NCI-H82 treated with DMSO at 0.1 percent for 48 hours (cell line): Measurements from ENCODE around the gene NMNAT1.
A peak's percentile ranks its signal among the peaks of the same experiment; 100 is the strongest.
"Not testable (repeated sequence)": the region's sequence is repeated elsewhere in the genome, so short reads cannot be mapped to it uniquely, and the experiment has no call there.

ENCODE experiments used
- DNase-seq: peaks from one replicate; lab custom pipeline; 2025; ENCODE audit not compliant: unreplicated experiment; lab: John Stamatoyannopoulos, UW

NMNAT1 gene

DNA sequence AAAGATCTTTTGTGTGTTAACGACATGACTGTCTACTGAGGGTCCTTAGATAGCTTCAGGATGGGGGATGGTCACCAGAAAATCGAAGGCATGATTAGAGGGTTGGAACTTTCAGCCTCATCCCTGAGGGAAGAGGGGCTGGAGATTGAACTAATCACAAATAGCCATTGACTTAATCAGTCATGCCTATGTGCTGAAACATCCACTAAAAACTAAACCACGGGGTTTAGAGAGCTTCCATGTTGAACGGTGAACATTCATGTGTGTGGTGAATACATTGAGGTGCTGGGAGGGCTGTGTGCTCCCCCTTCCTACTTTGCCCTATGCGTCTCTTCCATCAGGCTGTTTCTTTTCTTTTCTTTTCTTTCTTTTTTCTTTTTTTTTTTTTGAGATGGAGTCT lies 70.7 kb downstream of the NMNAT1 start:
- no peak for DNase-seq

DNA sequence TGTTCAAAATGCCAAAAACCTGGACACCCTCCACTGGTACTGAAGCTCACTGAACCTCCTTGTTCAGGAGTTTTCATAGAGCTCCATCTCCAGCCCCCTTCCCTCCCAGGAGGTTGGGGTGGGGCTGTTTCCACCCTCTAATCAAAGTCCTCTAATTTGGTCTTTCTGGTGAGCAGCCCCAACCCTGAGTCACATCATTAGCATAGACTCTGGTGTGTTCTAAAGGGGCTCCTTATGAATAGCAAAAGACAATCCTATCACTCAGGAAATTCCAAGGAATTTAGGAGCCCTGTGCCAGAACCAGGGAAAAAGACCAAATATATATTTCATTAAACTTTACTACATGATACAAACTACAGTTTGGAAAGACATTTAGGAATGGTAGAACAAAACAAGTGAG lies 76.3 kb downstream of the NMNAT1 start:
- DNase-seq = no peak

DNA sequence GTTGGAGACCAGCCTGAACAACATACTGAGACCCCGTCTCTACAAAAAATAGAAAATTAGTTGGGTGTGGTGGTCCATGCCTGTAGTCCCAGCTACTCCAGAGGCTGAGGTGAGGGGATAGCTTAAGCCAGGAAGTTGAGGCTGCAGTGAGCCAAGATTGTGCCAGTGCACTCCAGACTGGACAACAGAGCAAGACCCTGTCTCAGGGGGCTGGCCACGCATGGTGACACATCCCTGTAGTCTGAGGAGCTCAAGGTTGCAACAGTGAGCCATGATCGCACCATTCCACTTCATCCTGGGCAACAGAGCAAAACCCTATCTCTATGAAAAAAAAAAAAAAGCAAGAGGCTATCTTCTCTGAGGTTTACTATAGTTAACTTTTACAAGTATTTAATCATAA lies 76.8 kb downstream of the NMNAT1 start:
- no peak for DNase-seq

DNA sequence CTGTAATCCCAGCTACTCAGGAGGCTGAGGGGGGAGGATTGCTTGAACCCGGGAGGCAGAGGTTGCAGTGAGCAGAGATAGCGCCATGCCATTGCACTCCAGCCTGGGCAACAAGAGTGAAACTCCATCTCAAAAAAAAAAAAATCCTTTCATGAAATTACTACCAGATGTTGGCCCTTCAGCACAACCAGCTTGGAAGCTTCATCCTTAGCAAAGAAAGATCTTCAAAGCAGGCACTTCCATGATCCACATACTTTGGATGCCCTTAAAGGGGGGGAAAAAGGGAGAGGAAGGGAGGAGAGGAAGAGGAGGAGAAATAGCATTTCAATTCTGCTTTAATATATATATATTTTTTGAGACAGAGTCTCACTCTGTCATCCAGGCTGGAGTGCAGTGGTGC lies 77.4 kb downstream of the NMNAT1 start:
- not testable (repeated sequence) for DNase-seq

DNA sequence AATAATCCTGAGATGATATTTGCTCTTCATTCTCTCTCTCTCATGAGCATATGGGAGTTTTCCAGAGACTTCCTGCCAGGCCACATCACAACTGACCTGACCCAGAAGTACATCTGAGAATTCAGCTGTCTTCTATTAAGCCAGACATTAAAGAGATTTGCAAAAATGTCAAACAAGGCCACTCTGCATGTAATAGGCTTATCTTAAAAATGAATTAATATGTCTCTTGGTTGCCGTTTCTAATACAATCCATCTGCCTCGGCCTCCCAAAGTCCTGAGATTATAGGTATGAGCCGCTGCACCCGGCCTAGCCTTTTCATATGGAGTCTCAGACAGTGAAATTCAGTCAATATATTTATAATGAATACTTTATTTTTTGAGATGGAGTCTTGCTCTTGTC lies 78.7 kb downstream of the NMNAT1 start:
- DNase-seq = peak; percentile 42

DNA sequence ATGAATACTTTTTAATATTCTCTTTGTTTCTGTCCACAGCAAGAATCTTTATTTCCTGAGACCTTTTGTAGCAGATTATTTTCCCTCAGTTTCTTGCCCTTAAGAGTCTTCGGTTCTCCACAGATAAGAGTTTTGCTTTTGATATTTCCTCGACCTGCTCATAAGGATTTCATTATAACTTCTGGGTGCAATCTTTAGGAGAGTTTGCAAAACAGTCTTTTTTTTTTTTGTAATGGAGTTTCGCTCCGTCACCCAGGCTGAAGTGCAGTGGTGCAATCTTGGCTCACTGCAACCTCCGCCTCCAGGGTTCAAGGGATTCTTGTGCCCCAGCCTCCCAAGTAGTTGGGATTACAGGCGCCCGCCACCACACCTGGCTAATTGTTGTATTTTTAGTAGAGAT lies 79.4 kb downstream of the NMNAT1 start:
- DNase-seq = no peak

DNA sequence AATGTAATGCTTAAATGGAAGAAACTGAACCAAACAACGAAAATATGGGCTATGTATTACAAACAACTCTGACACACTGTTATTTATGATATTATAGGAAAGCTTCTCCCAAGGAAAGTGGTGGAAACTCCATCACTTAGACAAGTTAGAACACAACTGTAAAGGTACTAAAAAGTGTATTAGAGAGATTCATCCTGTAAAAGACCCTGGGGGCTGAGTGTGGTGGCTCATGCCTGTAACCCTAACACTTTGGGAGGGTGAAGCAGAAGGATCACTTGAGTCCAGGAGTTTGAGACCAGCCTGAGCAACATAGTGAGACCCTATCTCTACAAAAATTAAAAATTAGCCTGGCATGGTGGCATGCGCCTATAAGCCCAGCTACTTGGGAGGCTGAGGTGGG lies 82.1 kb downstream of the NMNAT1 start:
- DNase-seq = no peak

DNA sequence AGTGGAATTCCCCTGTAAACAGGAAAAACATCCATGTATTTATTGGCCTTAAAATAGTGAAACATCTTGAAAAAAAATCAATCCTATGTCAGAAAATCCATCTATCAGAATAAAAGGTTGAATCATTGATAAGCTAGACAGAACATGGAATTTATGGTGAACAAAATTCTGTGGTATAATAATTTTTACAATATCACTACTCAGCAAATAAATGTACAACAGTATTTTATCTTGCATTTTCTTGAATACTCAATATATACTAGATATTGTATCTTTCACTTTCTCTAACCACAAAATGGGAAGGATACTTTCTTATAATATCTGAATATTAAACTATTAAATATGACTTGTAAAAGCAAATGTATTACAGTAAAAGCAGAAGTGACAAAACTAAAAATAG lies 83.8 kb downstream of the NMNAT1 start:
- DNase-seq = no peak

DNA sequence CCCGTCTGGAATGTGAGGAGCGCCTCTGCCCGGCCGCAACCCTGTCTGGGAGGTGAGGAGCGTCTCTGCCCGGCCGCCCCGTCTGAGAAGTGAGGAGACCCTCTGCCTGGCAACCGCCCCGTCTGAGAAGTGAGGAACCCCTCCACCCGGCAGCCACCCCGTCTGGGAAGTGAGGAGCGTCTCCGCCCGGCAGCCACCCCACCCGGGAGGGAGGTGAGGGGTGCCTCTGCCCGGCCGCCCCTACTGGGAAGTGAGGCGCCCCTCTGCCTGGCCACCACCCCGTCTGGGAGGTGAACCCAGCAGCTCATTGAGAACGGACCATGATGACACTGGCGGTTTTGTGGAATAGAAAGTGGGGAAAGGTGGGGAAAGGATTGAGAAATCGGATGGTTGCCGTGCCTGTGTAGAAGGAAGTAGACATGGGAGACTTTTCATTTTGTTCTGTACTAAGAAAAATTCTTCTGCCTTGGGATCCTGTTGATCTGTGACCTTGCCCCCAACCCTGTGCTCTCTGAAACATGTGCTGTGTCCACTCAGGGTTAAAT lies 85.8 kb downstream of the NMNAT1 start:
- DNase-seq = not testable (repeated sequence)

DNA sequence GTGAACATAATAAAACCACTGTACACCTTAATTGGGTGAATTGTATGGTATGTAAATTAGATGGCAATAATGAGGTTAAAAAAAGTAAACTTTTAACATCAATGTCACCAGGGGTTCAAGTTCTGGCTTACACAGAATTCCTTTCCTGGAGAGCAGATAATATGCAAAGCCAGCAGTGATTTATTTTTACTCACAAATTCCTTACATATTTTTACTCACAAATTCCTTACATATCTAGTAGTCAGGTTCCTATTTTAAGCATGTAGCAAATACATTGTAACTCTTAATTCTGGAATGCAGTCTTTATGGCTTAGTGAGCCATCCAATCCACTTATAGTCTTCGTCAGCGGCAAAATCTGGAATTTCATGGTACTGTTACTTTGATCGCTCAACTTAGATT lies 88.2 kb downstream of the NMNAT1 start:
- DNase-seq = no peak

DNA sequence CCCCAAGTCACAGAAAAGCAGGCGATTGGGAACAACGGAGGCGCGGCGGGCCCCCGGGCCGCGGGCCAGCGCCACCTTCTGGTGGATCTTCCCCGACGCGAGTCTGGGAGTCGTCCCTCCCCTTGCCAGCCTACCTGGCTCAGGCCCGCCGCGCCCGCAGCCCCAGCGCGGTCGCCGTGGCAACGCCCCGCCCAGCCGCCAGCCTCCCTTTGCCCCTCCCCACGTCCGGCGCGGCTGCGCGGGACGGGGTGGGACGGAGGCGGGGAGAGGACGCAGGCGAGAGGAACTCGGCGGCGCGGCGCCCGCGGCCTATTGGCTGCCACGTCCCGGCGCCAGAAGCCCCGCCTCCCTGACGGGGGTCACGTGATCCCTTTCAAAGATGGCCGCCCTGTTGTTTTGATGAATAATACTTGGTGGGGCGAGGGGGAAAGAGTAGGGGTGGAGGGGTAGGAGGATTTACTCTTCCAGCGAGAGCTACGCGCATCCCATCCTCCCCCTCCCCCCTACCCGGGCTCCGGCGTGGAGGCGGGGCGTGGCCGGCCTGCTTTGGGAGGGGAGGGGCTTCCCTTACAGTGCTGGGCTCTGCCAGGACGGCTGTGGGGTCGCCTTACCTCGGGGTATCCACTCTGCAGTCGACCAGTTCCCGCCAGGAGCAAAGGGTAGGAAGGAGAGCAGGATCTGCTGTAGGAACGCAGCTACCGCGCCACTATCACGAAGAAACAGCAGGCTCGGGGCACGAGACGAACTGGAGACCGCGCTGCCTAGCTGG lies 89.5 kb downstream of the NMNAT1 start, which contains the start of gene UBE4B:
Gene UBE4B, plus strand, starts transcription at position 369 of the 769 bp plus-strand sequence. CDS start 713 bp downstream, outside the sequence.
- peak; percentile 97 for DNase-seq

DNA sequence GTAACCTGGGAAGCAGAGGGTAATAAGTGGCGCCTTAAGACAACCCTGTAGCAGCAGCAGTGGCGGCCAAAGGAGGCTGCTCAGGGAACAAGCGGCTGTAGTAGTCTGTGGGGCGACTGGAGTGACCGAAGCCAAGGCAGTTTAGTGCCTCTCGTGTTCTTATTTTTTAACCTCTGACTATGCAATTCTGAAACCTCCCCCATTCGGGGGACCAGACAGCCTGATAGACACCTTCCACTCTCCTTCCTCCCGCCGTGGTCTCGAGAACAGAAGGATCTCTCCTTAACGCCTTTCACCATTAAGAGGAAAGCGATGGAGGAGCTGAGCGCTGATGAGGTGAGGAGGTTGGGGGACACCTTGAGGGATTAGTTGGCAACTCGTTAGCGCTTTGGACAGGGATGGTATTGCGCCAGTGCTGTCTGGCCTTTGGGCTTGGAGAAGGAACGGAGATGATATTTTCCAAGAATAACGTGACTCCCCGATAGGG lies 90.1 kb downstream of the NMNAT1 start:
- DNase-seq = peak; percentile 69
